CD4-positive, alpha-beta T cell (primary cell): ENCODE results near the gene A2M. TPM values are rescaled to one million over a fixed set of nuclear protein-coding genes. Genes with fewer than 3 reads are reported as not detected.

Experiments used
- ATAC-seq: fragments of 200-7000 bp; cut with Tn5 transposase; one replicate; pipeline ENCODE4 v1.10.0; 2022; ENCODE audit warnings: mild to moderate bottlenecking; ENCODE audit not compliant: poor library complexity
- CTCF ChIA-PET: fragments of 350-600 bp; sonication (Branson Sonifier 250); formaldehyde crosslinking; loops from one replicate; lab custom pipeline; 2021; ENCODE audit warnings: antibody characterized with exemption, inconsistent platforms; lab: Charles Lee
- POLR2A ChIA-PET: fragments of 350-600 bp; sonication (Branson Sonifier 250); formaldehyde crosslinking; loops from one replicate; lab custom pipeline; 2021; ENCODE audit warnings: antibody characterized with exemption, inconsistent platforms; lab: Charles Lee
- DNase-seq, 14 experiments: peaks; one replicate each; pipeline ENCODE4 v3.0.0-alpha.2; 2013 to 2020; ENCODE audit warnings: mixed read lengths in 2 of 14
- H3K27ac ChIP-seq, 2 donors: one replicate each; pipeline versions ENCODE4 v1.5.1 to v1.7.0; 2013; ENCODE audit warnings: low read length in 2 of 2, low read depth in 1 of 2, mild to moderate bottlenecking in 1 of 2
- H3K27me3 ChIP-seq, 2 experiments: 1 replicate in 1 of 2; 2 replicates in 1 of 2; pipeline versions ENCODE4 v1.6.1 to v1.7.0; 2013; ENCODE audit warnings: low read length in 2 of 2, control low read depth in 1 of 2, mild to moderate bottlenecking in 1 of 2, moderate library complexity in 1 of 2; ENCODE audit not compliant: insufficient read depth in 2 of 2, control insufficient read depth in 1 of 2
- H3K36me3 ChIP-seq: one replicate; pipeline ENCODE4 v1.6.1; 2013; ENCODE audit warnings: low read length, control low read depth; ENCODE audit not compliant: insufficient read depth
- H3K4me1 ChIP-seq: one replicate; pipeline ENCODE4 v1.6.1; 2013; ENCODE audit warnings: low read length, control low read depth; ENCODE audit not compliant: insufficient read depth
- H3K4me3 ChIP-seq: one replicate; pipeline ENCODE4 v1.5.1; 2013; ENCODE audit warnings: mild to moderate bottlenecking, low read length, moderate library complexity
- H3K9me3 ChIP-seq, 2 experiments: 1 replicate in 1 of 2; 2 replicates in 1 of 2; pipeline versions ENCODE4 v1.6.1 to v1.7.0; 2013; ENCODE audit warnings: low read length in 2 of 2, mild to moderate bottlenecking in 2 of 2, control low read depth in 1 of 2, moderate library complexity in 1 of 2; ENCODE audit not compliant: control insufficient read depth in 1 of 2, insufficient read depth in 1 of 2
- H3K27ac Mint-ChIP-seq: one replicate; pipeline ENCODE4 v1.8.0; 2020; ENCODE audit warnings: mixed read lengths
- H3K27me3 Mint-ChIP-seq: one replicate; pipeline ENCODE4 v1.8.0; 2021; ENCODE audit warnings: mixed read lengths
- H3K36me3 Mint-ChIP-seq: one replicate; pipeline ENCODE4 v1.8.0; 2021; ENCODE audit warnings: low read depth, mixed read lengths
- H3K4me1 Mint-ChIP-seq: one replicate; pipeline ENCODE4 v1.8.0; 2021; ENCODE audit warnings: low read depth, mixed read lengths
- H3K4me3 Mint-ChIP-seq: one replicate; pipeline ENCODE4 v1.8.0; 2020; ENCODE audit warnings: mild to moderate bottlenecking, mixed read lengths
- H3K9me3 Mint-ChIP-seq: one replicate; pipeline ENCODE4 v1.8.0; 2020; ENCODE audit warnings: mixed read lengths
- CTCF ChIP-seq: fragments of 200-600 bp; IDR thresholded peaks from one replicate; pipeline ENCODE4 v1.8.0; 2022; ENCODE audit warnings: antibody characterized with exemption, mild to moderate bottlenecking
- intact Hi-C, 2 experiments: fragments of 100-400 bp; cut with DNase I in 1 of 2; cut with micrococcal nuclease in 1 of 2; formaldehyde crosslinking; loops; one replicate each; pipeline versions ENCODE4 v1.15.1 to v1.9.0; 2023 to 2025; cut with DNase I, micrococcal nuclease
- total RNA-seq, 174 experiments: library from RNA in 2 of 174; stranded (reverse) in 2 of 174; gene quantifications; one replicate each; pipeline ENCODE4 v1.2.3 and lab custom pipeline; 2021 to 2026

A2M gene
- total RNA-seq, 2 experiments from 2014 or later = not detected

GRCh38 chr12:9032202-9032964, 83.3 kb downstream of the A2M start:
- H3K4me1 ChIP-seq = peaks cover 63% of the 10 kb centered on the region
- Mint-ChIP-seq H3K36me3 (peaks cover 34% of the 10 kb centered on the region), H3K27ac (peak overlapping the region; percentile 25), H3K4me1 (peaks cover 69% of the 10 kb centered on the region), H3K9me3 (peaks cover 4% of the 10 kb centered on the region), H3K27me3 (no peaks in the 10 kb centered on the region), H3K4me3 (peak overlapping the region; percentile 49)
- no peaks in the 10 kb centered on the region for H3K27me3 ChIP-seq
- DNase-seq = peak in 1 of 14 experiments; percentile 46
- TF ChIP-seq CTCF = no peak
- CTCF ChIA-PET = interaction anchor here (2.4 kb wide), 1 partner anchor 82 kb away, joined by 6 read pairs; the partner anchor contains the start of gene M6PR
- peaks cover 15% of the 10 kb centered on the region for H3K36me3 ChIP-seq
- ATAC-seq = no peak
- H3K27ac ChIP-seq = no peak overlapping the region
- H3K4me3 ChIP-seq = no peak overlapping the region
- POLR2A ChIA-PET = interaction anchor here (1.4 to 3.9 kb wide), 2 partner anchors 72 to 82 kb away, joined by 4 to 33 read pairs; partner anchors contain the start of gene M6PR
- H3K9me3 ChIP-seq = peaks cover 0 to 5% of the 10 kb centered on the region in 2 experiments
- intact Hi-C loops = no loop called here

DNA sequence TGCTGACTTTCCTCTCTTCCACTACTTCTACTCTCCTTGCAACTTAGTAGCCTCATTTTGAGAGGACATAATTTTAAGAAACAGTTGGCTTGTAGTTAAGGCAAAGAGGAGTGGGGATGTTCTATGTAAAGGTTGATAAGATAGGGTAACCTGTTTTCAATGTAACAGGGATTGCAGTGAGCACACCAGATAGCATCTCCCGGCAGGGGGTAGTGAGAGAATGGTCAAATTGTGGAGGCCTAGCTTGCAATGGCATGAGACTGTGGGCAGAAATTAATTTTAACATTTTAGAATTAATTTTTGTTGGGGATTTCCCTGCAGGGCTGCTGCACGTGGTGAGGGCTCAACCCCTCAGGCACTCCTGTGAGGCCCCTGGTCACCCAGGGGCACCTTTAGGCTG, 84.9 kb downstream of the A2M start:
- no peak for TF ChIP-seq CTCF
- H3K36me3 ChIP-seq = peaks cover 15% of the 10 kb centered on the region
- no peak overlapping the region for H3K4me3 Mint-ChIP-seq
- no peaks in the 10 kb centered on the region for H3K27me3 ChIP-seq
- H3K9me3 Mint-ChIP-seq = peaks cover 4% of the 10 kb centered on the region
- DNase-seq (no peak), ATAC-seq (no peak)
- peaks cover 65% of the 10 kb centered on the region for H3K4me1 ChIP-seq
- H3K27me3 Mint-ChIP-seq = no peaks in the 10 kb centered on the region
- H3K27ac Mint-ChIP-seq = peak overlapping the region; percentile 35
- no peak overlapping the region for H3K27ac ChIP-seq
- H3K4me3 ChIP-seq = no peak overlapping the region
- intact Hi-C loops = no loop called here
- H3K36me3 Mint-ChIP-seq = peaks cover 24% of the 10 kb centered on the region
- peaks cover 56% of the 10 kb centered on the region for H3K4me1 Mint-ChIP-seq
- ChIA-PET CTCF (interaction anchor here (1.4 kb wide), 1 partner anchor 19 kb away, joined by 5 read pairs; no protein-coding TSS in a partner anchor), POLR2A (interaction anchor here (0.8 to 3.9 kb wide), 2 partner anchors 70 to 80 kb away, joined by 4 to 33 read pairs; partner anchors contain the start of gene M6PR)
- H3K9me3 ChIP-seq = peaks cover 0 to 5% of the 10 kb centered on the region in 2 experiments

GRCh38 chr12:9027161-9028059, 88.3 kb downstream of the A2M start:
- peaks cover under 1% of the 10 kb centered on the region for H3K36me3 Mint-ChIP-seq
- no peak for TF ChIP-seq CTCF
- Histone ChIP-seq H3K27ac (peak overlapping the region; percentile 63 to 92), H3K4me1 (peaks cover 83% of the 10 kb centered on the region), H3K36me3 (peaks cover 7% of the 10 kb centered on the region), H3K27me3 (no peaks in the 10 kb centered on the region), H3K9me3 (no peaks in the 10 kb centered on the region), H3K4me3 (no peak overlapping the region)
- peak overlapping the region; percentile 58 for H3K4me3 Mint-ChIP-seq
- H3K27me3 Mint-ChIP-seq = no peaks in the 10 kb centered on the region
- POLR2A ChIA-PET = interaction anchor here (0.9 to 8.6 kb wide), 6 partner anchors 10 to 77 kb away, joined by 3 to 70 read pairs (median 4); partner anchors contain the start of gene M6PR
- no peak for ATAC-seq
- CTCF ChIA-PET = interaction anchor here (0.7 to 3.1 kb wide), 7 partner anchors 9 to 517 kb away, joined by 3 to 21 read pairs (median 4); partner anchors contain the start of gene M6PR
- DNase-seq = peak in 2 of 14 experiments; percentile 21 to 44
- peaks cover 49% of the 10 kb centered on the region for H3K4me1 Mint-ChIP-seq
- H3K9me3 Mint-ChIP-seq = peaks cover under 1% of the 10 kb centered on the region
- H3K27ac Mint-ChIP-seq = no peak overlapping the region
- intact Hi-C loops = no loop called here
